ENCODE results near the gene HOXA10. TPM values are rescaled to one million over a fixed set of nuclear protein-coding genes. Genes with fewer than 3 reads are reported as not detected.

The HOXA10 gene
- total RNA-seq, 2 experiments from 2014 or later: not detected

DNA sequence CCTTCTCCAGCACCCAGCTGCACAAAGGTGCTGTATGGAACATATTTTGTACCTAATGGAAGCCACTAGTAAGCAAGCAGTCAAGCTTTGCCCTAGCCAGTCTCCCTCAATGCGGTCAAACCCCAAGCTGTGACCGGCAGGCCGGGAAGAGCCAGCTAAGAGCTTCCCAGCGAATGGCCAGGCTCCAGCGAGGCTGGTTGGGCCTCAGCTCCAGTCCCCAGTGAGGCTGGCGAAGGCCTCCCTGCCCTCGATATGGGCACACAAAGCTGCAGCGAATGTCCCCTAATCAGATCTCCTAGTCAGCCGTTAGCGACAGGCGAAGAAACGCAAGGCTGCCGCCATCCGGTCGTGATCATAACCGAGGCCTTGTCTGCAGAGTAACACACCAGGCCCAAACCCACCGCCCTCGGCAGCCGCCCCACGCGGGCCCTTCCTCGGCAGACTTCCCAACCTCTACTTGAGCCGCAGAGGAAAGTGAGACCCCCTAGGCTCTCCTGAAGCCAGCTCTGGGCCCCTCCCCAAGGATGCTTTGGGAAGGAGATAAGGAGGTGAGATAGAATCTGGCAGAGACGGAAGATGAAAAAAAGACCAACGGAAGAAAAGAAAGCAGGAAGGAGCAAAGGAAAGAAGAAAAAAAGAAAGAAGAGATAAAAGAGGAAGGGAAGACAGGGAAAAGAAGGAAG, 5.7 kb downstream of the HOXA10 start:
- Mint-ChIP-seq H3K36me3 (ENCODE audit: low read depth) (peaks cover 4% of the 10 kb centered on the region), H3K27me3 (peaks cover 86% of the 10 kb centered on the region), H3K4me3 (peak overlapping the region; percentile 83), H3K9me3 (no peaks in the 10 kb centered on the region), H3K4me1 (ENCODE audit: low read depth) (peaks cover 57% of the 10 kb centered on the region), H3K27ac (peak overlapping the region; percentile 76)
- H3K36me3 ChIP-seq (ENCODE audit: insufficient read depth, low read length): no peaks in the 10 kb centered on the region
- peaks cover 5 to 79% of the 10 kb centered on the region in 2 experiments for H3K9me3 ChIP-seq (ENCODE audit: control insufficient read depth in 1 of 2, insufficient read depth in 1 of 2, low read length in 2 of 2)
- no peak overlapping the region for H3K4me3 ChIP-seq (ENCODE audit: low read length)
- CTCF ChIA-PET: interaction anchor here (0.6 to 2.0 kb wide), 4 partner anchors 11 to 24 kb away, joined by 3 to 7 read pairs (median 3); no protein-coding TSS in a partner anchor
- DNase-seq (peak in 3 of 14 experiments; percentile 33 to 69 (median 63)), ATAC-seq (ENCODE audit: poor library complexity) (peak; percentile 37)
- H3K27ac ChIP-seq (ENCODE audit: low read depth in 1 of 2, low read length in 2 of 2): no peak overlapping the region
- POLR2A ChIA-PET: interaction anchor here (0.6 to 1.9 kb wide), 4 partner anchors 10 to 1304 kb away, joined by 3 to 5 read pairs (median 4); no protein-coding TSS in a partner anchor
- peaks cover 78% of the 10 kb centered on the region for H3K4me1 ChIP-seq (ENCODE audit: insufficient read depth, low read length)
- H3K27me3 ChIP-seq (ENCODE audit: control insufficient read depth in 1 of 2, insufficient read depth in 2 of 2, low read length in 2 of 2): peaks cover 91 to 99% of the 10 kb centered on the region in 2 experiments
- TF ChIP-seq, protein P1, sequence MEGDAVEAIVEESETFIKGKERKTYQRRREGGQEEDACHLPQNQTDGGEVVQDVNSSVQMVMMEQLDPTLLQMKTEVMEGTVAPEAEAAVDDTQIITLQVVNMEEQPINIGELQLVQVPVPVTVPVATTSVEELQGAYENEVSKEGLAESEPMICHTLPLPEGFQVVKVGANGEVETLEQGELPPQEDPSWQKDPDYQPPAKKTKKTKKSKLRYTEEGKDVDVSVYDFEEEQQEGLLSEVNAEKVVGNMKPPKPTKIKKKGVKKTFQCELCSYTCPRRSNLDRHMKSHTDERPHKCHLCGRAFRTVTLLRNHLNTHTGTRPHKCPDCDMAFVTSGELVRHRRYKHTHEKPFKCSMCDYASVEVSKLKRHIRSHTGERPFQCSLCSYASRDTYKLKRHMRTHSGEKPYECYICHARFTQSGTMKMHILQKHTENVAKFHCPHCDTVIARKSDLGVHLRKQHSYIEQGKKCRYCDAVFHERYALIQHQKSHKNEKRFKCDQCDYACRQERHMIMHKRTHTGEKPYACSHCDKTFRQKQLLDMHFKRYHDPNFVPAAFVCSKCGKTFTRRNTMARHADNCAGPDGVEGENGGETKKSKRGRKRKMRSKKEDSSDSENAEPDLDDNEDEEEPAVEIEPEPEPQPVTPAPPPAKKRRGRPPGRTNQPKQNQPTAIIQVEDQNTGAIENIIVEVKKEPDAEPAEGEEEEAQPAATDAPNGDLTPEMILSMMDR (IDR thresholded peaks at IDR 0.05): no peak
- intact Hi-C loops (cut with DNase I, micrococcal nuclease): loop anchor here (2.0 to 10.0 kb wide), 5 partner anchors 18 to 1084 kb away; partner anchors contain the start of gene SNX10 (in 1 of the 2)

DNA sequence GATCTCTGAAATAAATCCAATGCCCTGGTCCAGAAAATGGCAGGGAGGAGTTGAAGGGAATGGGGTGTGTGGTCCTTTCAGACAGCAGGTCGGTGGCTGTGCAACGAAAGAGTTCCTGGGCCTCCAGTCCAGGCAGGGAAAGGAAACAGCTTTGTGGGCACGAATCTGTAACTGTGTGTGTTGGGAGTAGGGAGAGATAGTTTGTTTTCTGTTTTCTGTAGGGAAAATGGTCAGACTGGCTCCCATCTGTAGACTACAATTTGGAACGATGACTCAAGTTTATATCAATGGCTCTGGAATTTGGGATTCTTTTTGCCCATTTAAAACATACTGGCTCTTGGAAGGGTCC, 6.2 kb downstream of the HOXA10 start:
- Mint-ChIP-seq H3K27me3 (peaks cover 92% of the 10 kb centered on the region), H3K27ac (peak overlapping the region; percentile 76), H3K4me1 (ENCODE audit: low read depth) (peaks cover 57% of the 10 kb centered on the region), H3K36me3 (ENCODE audit: low read depth) (peaks cover 4% of the 10 kb centered on the region), H3K4me3 (peak overlapping the region; percentile 83), H3K9me3 (no peaks in the 10 kb centered on the region)
- DNase-seq (no peak), ATAC-seq (ENCODE audit: poor library complexity) (no peak)
- CTCF ChIA-PET: interaction anchor here (1.0 to 2.0 kb wide), 2 partner anchors 12 to 17 kb away, joined by 3 to 7 read pairs; no protein-coding TSS in a partner anchor
- POLR2A ChIA-PET: interaction anchor here (1.2 to 1.7 kb wide), 2 partner anchors 9 to 35 kb away, joined by 3 to 5 read pairs; no protein-coding TSS in a partner anchor
- Histone ChIP-seq H3K9me3 (ENCODE audit: control insufficient read depth in 1 of 2, insufficient read depth in 1 of 2, low read length in 2 of 2) (peaks cover 5 to 76% of the 10 kb centered on the region in 2 experiments), H3K27ac (ENCODE audit: low read depth in 1 of 2, low read length in 2 of 2) (no peak overlapping the region), H3K4me3 (ENCODE audit: low read length) (no peak overlapping the region), H3K4me1 (ENCODE audit: insufficient read depth, low read length) (peaks cover 74% of the 10 kb centered on the region), H3K27me3 (ENCODE audit: control insufficient read depth in 1 of 2, insufficient read depth in 2 of 2, low read length in 2 of 2) (peaks cover 91 to 99% of the 10 kb centered on the region in 2 experiments), H3K36me3 (ENCODE audit: insufficient read depth, low read length) (no peaks in the 10 kb centered on the region)
- intact Hi-C loops (cut with DNase I, micrococcal nuclease): loop anchor here (2.0 to 10.0 kb wide), 6 partner anchors 17 to 1307 kb away; partner anchors contain the start of gene SNX10 (in 1 of the 2)
- TF ChIP-seq, protein P1 (IDR thresholded peaks at IDR 0.05): no peak

DNA sequence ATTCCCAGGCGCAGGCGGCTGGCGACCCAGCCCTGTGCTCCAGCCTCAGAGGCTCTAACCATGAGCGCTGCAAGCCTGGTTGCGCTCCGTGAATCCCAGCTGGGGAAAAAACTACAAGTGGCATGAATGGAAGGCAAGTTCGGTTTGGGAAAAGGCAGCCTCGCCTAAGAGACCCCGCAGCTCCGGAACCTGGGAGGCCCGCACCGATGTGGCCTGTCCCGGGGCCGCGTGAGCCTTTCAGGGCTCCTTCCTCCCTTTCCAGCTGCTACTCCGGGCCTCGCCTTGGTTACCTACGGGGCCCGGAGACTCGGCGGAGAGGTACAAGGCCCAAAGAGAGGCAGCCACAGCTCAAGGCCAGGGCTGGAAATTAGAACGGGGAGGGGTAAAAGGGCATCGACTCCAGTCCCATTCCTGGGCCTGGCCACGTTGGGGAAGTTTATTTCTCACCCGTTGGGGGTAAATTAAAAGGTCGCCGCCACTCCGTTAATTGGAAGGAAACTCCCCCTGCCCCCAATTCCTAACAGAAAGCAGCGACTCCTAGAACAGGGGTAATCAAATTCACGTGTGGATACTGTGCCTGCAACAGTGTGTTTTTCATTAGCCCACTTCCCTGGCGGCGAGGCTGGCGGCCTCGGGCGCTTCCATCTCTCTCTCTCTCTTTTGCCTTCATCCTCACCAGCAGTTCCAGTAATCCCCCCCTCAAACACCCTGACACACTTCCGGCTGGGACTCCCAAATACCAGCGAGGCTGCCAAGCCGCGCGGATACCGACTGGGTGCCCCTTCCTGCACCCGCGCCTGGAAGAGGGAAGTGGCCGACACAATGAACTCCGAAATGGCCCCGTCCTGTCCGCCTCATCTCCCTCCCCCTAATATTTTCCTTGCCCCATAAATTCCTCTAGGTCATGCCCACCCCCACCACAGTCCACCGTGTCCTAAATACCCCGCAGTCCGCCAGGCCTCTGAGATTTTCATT, 7.3 kb downstream of the HOXA10 start:
- POLR2A ChIA-PET: interaction anchor here (0.7 to 1.2 kb wide), 3 partner anchors 10 to 36 kb away, joined by 3 read pairs; partner anchors contain the start of gene HOXA6
- Histone ChIP-seq H3K27me3 (ENCODE audit: control insufficient read depth in 1 of 2, insufficient read depth in 2 of 2, low read length in 2 of 2) (peaks cover 85 to 99% of the 10 kb centered on the region in 2 experiments), H3K4me3 (ENCODE audit: low read length) (no peak overlapping the region), H3K36me3 (ENCODE audit: insufficient read depth, low read length) (no peaks in the 10 kb centered on the region), H3K4me1 (ENCODE audit: insufficient read depth, low read length) (peaks cover 63% of the 10 kb centered on the region), H3K9me3 (ENCODE audit: control insufficient read depth in 1 of 2, insufficient read depth in 1 of 2, low read length in 2 of 2) (peaks cover 5 to 70% of the 10 kb centered on the region in 2 experiments), H3K27ac (ENCODE audit: low read depth in 1 of 2, low read length in 2 of 2) (no peak overlapping the region)
- CTCF ChIA-PET: interaction anchor here (1.1 to 1.4 kb wide), 3 partner anchors 13 to 797 kb away, joined by 4 to 9 read pairs (median 6); no protein-coding TSS in a partner anchor
- Mint-ChIP-seq H3K4me3 (peak overlapping the region; percentile 83), H3K9me3 (no peaks in the 10 kb centered on the region), H3K27me3 (peaks cover 93% of the 10 kb centered on the region), H3K4me1 (ENCODE audit: low read depth) (peaks cover 49% of the 10 kb centered on the region), H3K36me3 (ENCODE audit: low read depth) (peaks cover 4% of the 10 kb centered on the region), H3K27ac (peak overlapping the region; percentile 76)
- TF ChIP-seq, protein P1 (IDR thresholded peaks at IDR 0.05): no peak
- ATAC-seq (ENCODE audit: poor library complexity) (no peak), DNase-seq (peak in 3 of 14 experiments; percentile 2 to 30 (median 16))
- intact Hi-C loops (cut with DNase I, micrococcal nuclease): loop anchor here (2.0 to 10.0 kb wide), 5 partner anchors 872 to 1306 kb away; partner anchors contain the start of gene SNX10 (in 1 of the 2)
